ENCODE measurements around the gene GARRE1.

- no peak for TF ChIP-seq CTCF (IDR thresholded peaks at IDR 0.05; ENCODE audit: low read depth, low read length, poor library complexity, severe bottlenecking)
- TF ChIP-seq EZH2phosphoT487 (IDR thresholded peaks at IDR 0.05; ENCODE audit: borderline replicate concordance, low read length) = no peak
Measured at GRCh38 chr19:34237283-34237682, 17.1 kb upstream of the GARRE1 start.

Data from DOHH2 (cell line).